Measurements from ENCODE around the gene GFPT1. TPM values are rescaled to one million over a fixed set of nuclear protein-coding genes. Genes with fewer than 3 reads are reported as not detected.
"Not testable (repeated sequence)": the region's sequence is repeated elsewhere in the genome, so short reads cannot be mapped to it uniquely, and the experiment has no call there.

The GFPT1 gene
- total RNA-seq, 1 donor from 2014 or later, result 21.2 TPM

GRCh38 chr2:69383176-69383812, 3.7 kb downstream of the GFPT1 start:
- DNase-seq (ENCODE audit: low read depth in 2 of 2), result no peak

- DNase-seq (ENCODE audit: low read depth in 2 of 2), result no peak
These were observed 4.5 kb downstream of the GFPT1 start for GRCh38 chr2:69382547-69382946.

- DNase-seq (ENCODE audit: low read depth in 2 of 2), result no peak
These were observed 5.7 kb downstream of the GFPT1 start for GRCh38 chr2:69381337-69381737.

- no peak for DNase-seq (ENCODE audit: low read depth in 2 of 2)
These were observed 6.7 kb downstream of the GFPT1 start for GRCh38 chr2:69380072-69380917.

GRCh38 chr2:69376403-69376802, 10.6 kb downstream of the GFPT1 start:
- no peak for DNase-seq (ENCODE audit: low read depth in 2 of 2)

- peak; percentile 43 to 46 for DNase-seq (ENCODE audit: low read depth in 2 of 2)
These were observed 11.3 kb downstream of the GFPT1 start for GRCh38 chr2:69375494-69376353.

- DNase-seq (ENCODE audit: low read depth in 2 of 2), result no peak
These were observed 14.3 kb downstream of the GFPT1 start for GRCh38 chr2:69372767-69373166.

GRCh38 chr2:69369802-69370201, 17.2 kb downstream of the GFPT1 start:
- DNase-seq (ENCODE audit: low read depth in 2 of 2), result no peak

- no peak for DNase-seq (ENCODE audit: low read depth in 2 of 2)
These were observed 18.4 kb downstream of the GFPT1 start for GRCh38 chr2:69368588-69368987.

GRCh38 chr2:69359371-69359770, 27.7 kb downstream of the GFPT1 start:
- DNase-seq (ENCODE audit: low read depth in 2 of 2), result no peak

- DNase-seq (ENCODE audit: low read depth in 2 of 2), result no peak
These were observed 28.1 kb downstream of the GFPT1 start for GRCh38 chr2:69358914-69359313.

GRCh38 chr2:69356471-69356870, 30.6 kb downstream of the GFPT1 start:
- DNase-seq (ENCODE audit: low read depth in 2 of 2), result no peak

GRCh38 chr2:69354976-69355375, 32.1 kb downstream of the GFPT1 start:
- DNase-seq (ENCODE audit: low read depth in 2 of 2), result not testable (repeated sequence)

- no peak for DNase-seq (ENCODE audit: low read depth in 2 of 2)
These were observed 33.7 kb downstream of the GFPT1 start for GRCh38 chr2:69353360-69353759.

GRCh38 chr2:69348781-69349180, 38.2 kb downstream of the GFPT1 start:
- DNase-seq (ENCODE audit: low read depth in 2 of 2), result no peak

- DNase-seq (ENCODE audit: low read depth in 2 of 2), result no peak
These were observed 41.6 kb downstream of the GFPT1 start for GRCh38 chr2:69345434-69345833.

GRCh38 chr2:69344305-69344704, 42.7 kb downstream of the GFPT1 start:
- no peak for DNase-seq (ENCODE audit: low read depth in 2 of 2)

GRCh38 chr2:69340101-69340775, 46.8 kb downstream of the GFPT1 start:
- no peak for DNase-seq (ENCODE audit: low read depth in 2 of 2)

- no peak for DNase-seq (ENCODE audit: low read depth in 2 of 2)
These were observed 51.7 kb downstream of the GFPT1 start for GRCh38 chr2:69335311-69335710.

- DNase-seq (ENCODE audit: low read depth in 2 of 2), result no peak
These were observed 53.7 kb downstream of the GFPT1 start for GRCh38 chr2:69333352-69333751.

GRCh38 chr2:69330781-69331180, 56.2 kb downstream of the GFPT1 start:
- DNase-seq (ENCODE audit: low read depth in 2 of 2), result no peak

- DNase-seq (ENCODE audit: low read depth in 2 of 2), result no peak
These were observed 64.4 kb downstream of the GFPT1 start for GRCh38 chr2:69322631-69323030.
